H9 (cell line): ENCODE measurements around the gene CHD6. TPM values are rescaled to one million over a fixed set of nuclear protein-coding genes. Genes with fewer than 3 reads are reported as not detected.

Experiments used
- DNase-seq: peaks from one replicate; pipeline ENCODE4 v3.0.0-alpha.2; 2017
- H2AFZ ChIP-seq: one replicate; pipeline ENCODE4 v1.6.1; 2013; ENCODE audit warnings: mild to moderate bottlenecking, low read length, control low read depth, moderate library complexity
- H2AK5ac ChIP-seq: 2 replicates; pipeline ENCODE4 v1.6.1; 2013; ENCODE audit warnings: low read length, control low read depth, mixed read lengths; ENCODE audit not compliant: insufficient read length
- H2BK120ac ChIP-seq: one replicate; pipeline ENCODE4 v1.6.1; 2013; ENCODE audit warnings: low read depth, mild to moderate bottlenecking, low read length, control low read depth, inconsistent platforms; ENCODE audit not compliant: poor library complexity, severe bottlenecking
- H2BK12ac ChIP-seq: 2 replicates; pipeline ENCODE4 v1.6.1; 2013; ENCODE audit warnings: low read length, control low read depth, mixed read lengths, low read depth; ENCODE audit not compliant: insufficient read length
- H2BK15ac ChIP-seq: 2 replicates; pipeline ENCODE4 v1.6.1; 2013; ENCODE audit warnings: low read depth, low read length, control low read depth
- H2BK20ac ChIP-seq: one replicate; pipeline ENCODE4 v1.6.1; 2013; ENCODE audit warnings: low read depth, mild to moderate bottlenecking, low read length, control low read depth, inconsistent platforms; ENCODE audit not compliant: poor library complexity, severe bottlenecking
- H2BK5ac ChIP-seq: 2 replicates; pipeline ENCODE4 v1.6.1; 2013; ENCODE audit warnings: low read length, control low read depth, mixed read lengths; ENCODE audit not compliant: insufficient read length
- H3K14ac ChIP-seq: 2 replicates; pipeline ENCODE4 v1.6.1; 2013; ENCODE audit warnings: low read length, control low read depth; ENCODE audit not compliant: insufficient read depth
- H3K18ac ChIP-seq: 2 replicates; pipeline ENCODE4 v1.6.1; 2013; ENCODE audit warnings: low read depth, mild to moderate bottlenecking, mixed read lengths, low read length, control low read depth; ENCODE audit not compliant: insufficient read length
- H3K23ac ChIP-seq: 2 replicates; pipeline ENCODE4 v1.6.1; 2013; ENCODE audit warnings: low read length, control low read depth, mixed read lengths, low read depth; ENCODE audit not compliant: insufficient read length
- H3K23me2 ChIP-seq: 2 replicates; pipeline ENCODE4 v1.6.1; 2013; ENCODE audit warnings: low read depth, mild to moderate bottlenecking, mixed read lengths, low read length, control low read depth; ENCODE audit not compliant: insufficient read length, poor library complexity, severe bottlenecking
- H3K27ac ChIP-seq: 2 replicates; pipeline ENCODE4 v1.5.1; 2013; ENCODE audit warnings: low read length, control low read depth, mixed read lengths, low read depth; ENCODE audit not compliant: insufficient read length
- H3K27me3 ChIP-seq: 2 replicates; pipeline ENCODE4 v1.6.1; 2013; ENCODE audit warnings: low read length, control low read depth, inconsistent platforms; ENCODE audit not compliant: insufficient read depth
- H3K4ac ChIP-seq: 2 replicates; pipeline ENCODE4 v1.6.1; 2013; ENCODE audit warnings: low read depth, mild to moderate bottlenecking, control low read depth, inconsistent platforms, low read length, moderate library complexity
- H3K4me1 ChIP-seq: 2 replicates; pipeline ENCODE4 v1.6.1; 2013; ENCODE audit warnings: low read length, control low read depth, inconsistent platforms; ENCODE audit not compliant: insufficient read depth
- H3K4me2 ChIP-seq: 2 replicates; pipeline ENCODE4 v1.6.1; 2013; ENCODE audit warnings: low read length, control low read depth, mixed read lengths; ENCODE audit not compliant: insufficient read length, insufficient read depth
- H3K56ac ChIP-seq: 2 replicates; pipeline ENCODE4 v1.6.1; 2013; ENCODE audit warnings: low read depth, mild to moderate bottlenecking, mixed read lengths, low read length, control low read depth; ENCODE audit not compliant: insufficient read length
- H3K79me1 ChIP-seq: 2 replicates; pipeline ENCODE4 v1.6.1; 2013; ENCODE audit warnings: low read depth, mild to moderate bottlenecking, moderate library complexity, low read length, control low read depth, inconsistent platforms; ENCODE audit not compliant: insufficient read depth, poor library complexity, severe bottlenecking
- H3K79me2 ChIP-seq: 2 replicates; pipeline ENCODE4 v1.6.1; 2013; ENCODE audit warnings: low read length, control low read depth, inconsistent platforms; ENCODE audit not compliant: insufficient read depth
- H3K9ac ChIP-seq: 2 replicates; pipeline ENCODE4 v1.6.1; 2013; ENCODE audit warnings: low read length, control low read depth, mixed read lengths; ENCODE audit not compliant: insufficient read length; ENCODE audit errors: extremely low read depth
- H3K9me3 ChIP-seq: one replicate; pipeline ENCODE4 v1.6.1; 2013; ENCODE audit warnings: low read depth, low read length, inconsistent platforms; ENCODE audit not compliant: control insufficient read depth
- H3T11ph ChIP-seq: one replicate; pipeline ENCODE4 v1.6.1; 2013; ENCODE audit warnings: mild to moderate bottlenecking, low read length, control low read depth, inconsistent platforms
- H4K20me1 ChIP-seq: one replicate; pipeline ENCODE4 v1.6.1; 2013; ENCODE audit not compliant: control insufficient read depth, insufficient read length, insufficient read depth
- H4K5ac ChIP-seq: 2 replicates; pipeline ENCODE4 v1.6.1; 2013; ENCODE audit warnings: low read depth, mild to moderate bottlenecking, mixed read lengths, low read length, control low read depth; ENCODE audit not compliant: insufficient read length
- H4K8ac ChIP-seq: replicated peaks from 2 replicates; pipeline ENCODE4 v1.6.1; 2013; ENCODE audit warnings: low read length, control low read depth, mixed read lengths, low read depth; ENCODE audit not compliant: insufficient read length
- H4K91ac ChIP-seq: 2 replicates; pipeline ENCODE4 v1.6.1; 2013; ENCODE audit warnings: low read depth, mild to moderate bottlenecking, moderate library complexity, mixed read lengths, low read length, control low read depth; ENCODE audit not compliant: insufficient read length
- H3K27ac Mint-ChIP-seq, 3 experiments: 2 replicates in 2 of 3; 3 replicates in 1 of 3; pipeline ENCODE4 v1.8.0; 2020 to 2021; ENCODE audit warnings: mixed read lengths in 3 of 3, mild to moderate bottlenecking in 1 of 3, moderate library complexity in 1 of 3
- H3K27me3 Mint-ChIP-seq: 2 replicates; pipeline ENCODE4 v1.8.0; 2021; ENCODE audit warnings: low read depth, mild to moderate bottlenecking, moderate library complexity, mixed read lengths
- H3K36me3 Mint-ChIP-seq, 3 experiments: 2 replicates in 2 of 3; 3 replicates in 1 of 3; pipeline ENCODE4 v1.8.0; 2020 to 2021; ENCODE audit warnings: low read depth in 3 of 3, mixed read lengths in 3 of 3; ENCODE audit not compliant: insufficient read depth in 1 of 3
- H3K4me1 Mint-ChIP-seq, 2 experiments: 2 replicates each; pipeline ENCODE4 v1.8.0; 2020; ENCODE audit warnings: mixed read lengths in 2 of 2
- H3K4me3 Mint-ChIP-seq, 2 experiments: 2 replicates in 1 of 2; 3 replicates in 1 of 2; pipeline ENCODE4 v1.8.0; 2020 to 2021; ENCODE audit warnings: mild to moderate bottlenecking in 2 of 2, mixed read lengths in 2 of 2, moderate library complexity in 1 of 2
- H3K9me3 Mint-ChIP-seq, 2 experiments: 2 replicates in 1 of 2; 3 replicates in 1 of 2; pipeline ENCODE4 v1.8.0; 2020; ENCODE audit warnings: mild to moderate bottlenecking in 2 of 2, mixed read lengths in 2 of 2, moderate library complexity in 1 of 2
- CTCF ChIP-seq: fragments of 200-600 bp; sonication (generic); conservative IDR thresholded peaks from 3 replicates; pipeline ENCODE4 v1.8.0; 2021; ENCODE audit warnings: antibody characterized with exemption, mild to moderate bottlenecking
- WGBS: extraction: QIAGEN DNeasy Blood & Tissue Kit; methylation state at CpG from one replicate; pipeline ENCODE4 v1.1.7; 2013; ENCODE audit warnings: missing lambda C conversion rate, low lambda C conversion rate, mixed read lengths; ENCODE audit not compliant: insufficient read length; ENCODE audit errors: extremely low coverage; 5-methylcytosine and 5-hydroxymethylcytosine counted together
- total RNA-seq: library from RNA; stranded (reverse); gene quantifications from 2 replicates; pipeline ENCODE4 v1.2.1, GENCODE V29; 2021

Gene CHD6
- total RNA-seq, 1 experiment from 2014 or later: 51.5 TPM

GRCh38 chr20:41604002-41604401, 14.2 kb downstream of the CHD6 start:
- Histone ChIP-seq H4K5ac (no peak overlapping the region), H3K56ac (no peak overlapping the region), H3K23ac (no peak overlapping the region), H3K27ac (no peak overlapping the region), H3K4me2 (no peak overlapping the region), H2BK20ac (no peak overlapping the region), H4K8ac (no peak overlapping the region), H3K9ac (no peak overlapping the region), H2BK12ac (no peak overlapping the region), H3K79me2 (peaks cover 64% of the 10 kb centered on the region), H3K23me2 (no peaks in the 10 kb centered on the region), H2BK5ac (no peak overlapping the region), H3K79me1 (peaks cover 15% of the 10 kb centered on the region), H4K20me1 (no peaks in the 10 kb centered on the region), H2BK120ac (no peak overlapping the region), H4K91ac (no peak overlapping the region), H3K9me3 (peaks cover 10% of the 10 kb centered on the region), H3K18ac (no peak overlapping the region), H3K4me1 (no peaks in the 10 kb centered on the region; the same call in 1 of the 2 replicates), H3K14ac (no peak overlapping the region), H2BK15ac (no peak overlapping the region), H2AFZ (no peak overlapping the region), H3K4ac (no peak overlapping the region), H2AK5ac (no peak overlapping the region), H3T11ph (no peak overlapping the region), H3K27me3 (no peaks in the 10 kb centered on the region)
- no peak overlapping the region for H3K4me3 Mint-ChIP-seq
- WGBS: no CpG with 5 or more reads among the region's 1 CpG
- no peak for DNase-seq
- H3K4me1 Mint-ChIP-seq: peaks cover 9 to 14% of the 10 kb centered on the region in 2 experiments
- no peak for TF ChIP-seq CTCF
- H3K9me3 Mint-ChIP-seq: peaks cover 26 to 33% of the 10 kb centered on the region in 2 experiments
- no peaks in the 10 kb centered on the region for H3K27me3 Mint-ChIP-seq
- H3K27ac Mint-ChIP-seq: no peak overlapping the region
- peaks cover 27 to 37% (median 32%) of the 10 kb centered on the region in 3 experiments for H3K36me3 Mint-ChIP-seq
